Measurements from ENCODE around the gene AP4M1.
"Not testable (repeated sequence)": the region's sequence is repeated elsewhere in the genome, so short reads cannot be mapped to it uniquely, and the experiment has no call there.

AP4M1 gene

DNA sequence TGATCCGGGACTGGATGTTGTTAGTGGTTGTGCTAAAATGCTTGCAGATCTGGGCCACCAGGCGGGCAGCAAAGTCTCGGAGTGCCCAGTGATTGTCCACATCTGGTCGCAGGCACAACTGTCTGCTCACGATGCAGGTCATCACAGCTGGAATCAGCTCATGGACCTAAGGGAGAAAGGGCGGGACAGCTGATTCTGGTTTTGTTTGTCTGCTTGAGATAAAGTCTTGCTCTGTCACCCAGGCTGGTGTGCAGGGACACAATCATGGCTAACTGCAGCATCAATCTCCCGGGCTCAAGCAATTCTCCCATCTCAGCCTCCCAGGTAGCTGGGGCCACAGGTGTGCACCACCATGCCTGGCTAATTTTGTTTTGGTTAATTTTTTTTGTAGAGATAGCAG is 9.7 kb downstream of the AP4M1 start:
- no peak for DNase-seq

DNA sequence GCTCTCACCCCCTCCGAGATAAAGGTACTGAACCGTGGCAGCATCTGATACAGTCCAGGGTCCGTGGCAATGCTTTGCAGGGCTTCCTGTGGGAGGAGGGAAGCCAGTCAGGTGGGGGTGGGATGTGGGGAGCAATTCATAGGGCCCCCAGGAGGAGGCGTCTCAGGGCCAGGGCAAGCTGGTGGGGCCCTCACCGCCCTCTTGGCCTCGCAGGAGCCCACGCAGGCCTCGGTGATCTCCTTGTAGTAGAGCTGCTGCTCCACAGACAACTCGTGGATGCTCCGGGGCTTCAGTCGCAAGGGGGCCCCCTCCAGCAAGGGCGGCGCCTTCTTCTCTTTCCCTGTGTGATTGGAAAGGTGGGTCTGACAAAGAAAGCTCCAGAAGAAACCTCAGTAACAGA is 10.5 kb downstream of the AP4M1 start:
- no peak for DNase-seq

DNA sequence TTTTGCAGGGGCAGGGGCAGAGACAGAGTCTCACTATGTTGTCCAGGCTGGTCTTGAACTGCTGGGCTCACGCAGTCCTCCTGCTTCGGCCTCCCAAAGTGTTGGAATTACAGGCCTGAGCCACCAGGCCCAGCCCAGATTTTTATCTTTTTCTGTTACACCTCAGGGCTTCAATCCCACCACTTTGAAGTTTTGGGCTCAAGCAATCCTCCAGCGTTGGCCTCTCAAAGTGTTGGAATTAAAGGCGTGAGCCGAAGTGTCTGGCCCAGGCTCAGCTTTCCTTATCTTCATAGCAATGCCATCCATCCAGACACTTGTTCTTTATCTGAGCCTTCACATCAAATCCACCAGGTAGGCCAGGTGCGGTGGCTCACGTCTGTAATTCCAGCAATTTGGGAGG is 13.6 kb downstream of the AP4M1 start:
- DNase-seq: no peak

DNA sequence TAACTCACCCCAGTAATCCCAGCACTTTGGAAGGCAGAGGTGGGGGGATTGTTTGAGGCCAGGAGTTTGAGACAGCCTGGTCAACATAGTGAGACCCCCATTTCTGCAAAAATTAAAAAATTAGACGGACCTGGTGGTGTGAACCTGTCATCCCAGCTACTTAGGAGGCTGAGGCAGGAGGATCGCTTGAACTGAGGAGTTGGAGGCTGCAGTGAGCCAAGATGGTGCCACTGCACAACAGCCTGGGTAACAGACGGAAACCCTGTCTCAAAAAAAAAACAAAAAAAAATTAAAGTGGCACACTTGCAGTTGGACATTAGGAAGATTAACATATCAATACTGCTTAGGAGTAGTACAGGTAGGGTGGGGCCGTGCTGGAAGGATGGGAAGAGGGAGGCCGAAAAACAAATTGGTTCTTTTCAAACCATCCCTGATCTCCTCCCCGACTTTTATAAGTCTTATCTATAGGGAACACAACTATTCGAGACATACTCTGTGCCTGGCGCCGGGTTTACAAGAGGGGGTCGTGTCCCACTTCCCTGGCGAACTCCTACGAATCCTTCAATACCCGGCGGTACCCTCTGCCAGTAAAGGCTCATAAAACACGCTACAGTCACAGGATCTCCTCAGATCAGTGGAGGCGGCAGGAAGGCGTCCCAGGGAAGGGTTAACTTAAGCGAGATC is 17.1 kb downstream of the AP4M1 start:
- no peak for DNase-seq

GRCh38 chr7:100119072-100119969 is 17.9 kb downstream of the AP4M1 start, which contains the start of the genes CNPY4 and TAF6:
Gene CNPY4, plus strand, starts transcription at chr7:100119634. Its CDS starts 111 bp downstream, at chr7:100119745.
Gene TAF6, minus strand, starts transcription at chr7:100119358. Its CDS starts 5,149 bp downstream, at chr7:100114209.
- DNase-seq: peak; percentile 93

GRCh38 chr7:100119970-100120732 is 18.7 kb downstream of the AP4M1 start:
- DNase-seq: peak; percentile 39

DNA sequence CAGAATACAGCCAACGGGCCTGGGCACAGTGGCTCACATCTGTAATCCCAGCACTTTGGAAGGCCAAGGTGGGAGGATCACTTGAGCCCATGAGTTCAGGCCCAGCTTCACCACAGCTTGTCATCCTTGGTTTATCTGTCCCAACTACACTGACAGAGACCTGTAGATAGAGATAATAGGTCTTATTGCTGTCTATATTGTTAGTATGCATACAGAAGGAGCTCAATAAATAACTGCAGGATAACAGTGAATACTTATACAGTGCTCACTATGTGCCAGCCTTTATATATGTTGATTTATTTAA is 19.2 kb downstream of the AP4M1 start:
- no peak for DNase-seq

DNA sequence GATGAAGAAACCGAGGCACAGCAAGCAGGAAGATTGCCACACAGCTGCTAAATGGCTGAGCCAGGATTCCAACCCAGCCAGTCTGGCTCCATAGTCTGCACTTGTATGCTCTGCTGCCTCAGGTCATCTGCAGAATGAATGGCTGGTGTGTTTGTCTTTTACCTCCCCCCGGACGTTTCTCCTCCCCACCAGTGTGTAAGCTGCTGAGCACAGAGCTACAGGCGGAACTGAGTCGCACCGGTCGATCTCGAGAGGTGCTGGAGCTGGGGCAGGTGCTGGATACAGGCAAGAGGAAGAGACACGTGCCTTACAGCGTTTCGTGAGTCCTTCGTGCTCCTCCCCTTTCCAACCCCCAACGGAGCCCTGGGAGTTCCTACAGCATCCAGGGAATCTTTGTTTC is 20.6 kb downstream of the AP4M1 start:
- no peak for DNase-seq

DNA sequence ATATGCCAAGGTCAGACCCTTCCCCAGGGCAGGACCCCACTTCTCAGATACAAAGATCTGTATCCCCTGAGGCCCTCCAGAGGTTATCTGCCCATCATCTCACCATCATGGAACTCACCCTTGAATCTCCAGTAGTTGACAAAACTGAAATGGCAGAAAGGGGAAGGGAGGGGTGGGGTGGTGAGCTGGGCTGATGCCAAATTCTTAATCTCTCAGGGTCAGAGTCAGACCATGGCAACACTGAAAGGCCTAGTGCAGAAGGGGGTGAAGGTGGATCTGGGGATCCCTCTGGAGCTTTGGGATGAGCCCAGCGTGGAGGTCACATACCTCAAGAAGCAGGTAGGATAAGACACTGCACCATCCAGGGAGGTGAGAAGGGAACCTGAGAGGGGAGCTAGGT is 21.1 kb downstream of the AP4M1 start:
- no peak for DNase-seq

- no peak for DNase-seq
These were observed 23.1 kb downstream of the AP4M1 start for GRCh38 chr7:100124301-100125230.

DNA sequence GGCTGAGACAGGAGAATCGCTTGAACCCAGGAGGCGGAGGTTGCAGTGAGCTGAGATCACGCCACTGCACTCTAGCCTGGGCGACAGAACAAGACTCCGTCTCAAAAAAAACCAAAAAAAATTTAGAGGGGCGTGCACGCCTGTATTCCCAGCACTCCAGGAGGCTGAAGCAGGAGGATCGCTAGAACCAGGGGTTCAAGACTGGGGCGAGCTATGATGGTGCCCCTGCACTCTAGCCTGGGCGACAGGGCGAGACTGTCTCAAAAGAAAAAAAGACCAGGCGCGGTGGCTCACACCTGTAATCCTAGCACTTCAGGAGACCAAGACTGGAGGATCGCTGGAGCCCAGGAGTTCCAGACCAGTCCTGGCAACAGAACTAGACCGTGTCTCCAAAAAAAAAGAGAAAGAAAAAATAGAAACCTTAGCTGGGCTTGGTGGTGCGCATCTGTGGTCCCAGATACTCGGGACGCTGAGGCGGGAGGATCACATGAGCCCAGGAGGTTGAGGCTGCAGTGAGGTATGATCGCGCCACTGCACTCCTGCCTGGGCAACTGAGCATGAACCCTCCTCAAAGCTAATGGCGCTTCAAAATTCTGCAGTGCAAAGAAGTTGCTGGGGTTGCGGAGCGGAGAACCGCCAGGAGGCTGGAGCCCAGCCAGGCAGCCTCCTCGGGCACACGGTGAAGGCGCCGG is 24.9 kb downstream of the AP4M1 start:
- DNase-seq: no peak

DNA sequence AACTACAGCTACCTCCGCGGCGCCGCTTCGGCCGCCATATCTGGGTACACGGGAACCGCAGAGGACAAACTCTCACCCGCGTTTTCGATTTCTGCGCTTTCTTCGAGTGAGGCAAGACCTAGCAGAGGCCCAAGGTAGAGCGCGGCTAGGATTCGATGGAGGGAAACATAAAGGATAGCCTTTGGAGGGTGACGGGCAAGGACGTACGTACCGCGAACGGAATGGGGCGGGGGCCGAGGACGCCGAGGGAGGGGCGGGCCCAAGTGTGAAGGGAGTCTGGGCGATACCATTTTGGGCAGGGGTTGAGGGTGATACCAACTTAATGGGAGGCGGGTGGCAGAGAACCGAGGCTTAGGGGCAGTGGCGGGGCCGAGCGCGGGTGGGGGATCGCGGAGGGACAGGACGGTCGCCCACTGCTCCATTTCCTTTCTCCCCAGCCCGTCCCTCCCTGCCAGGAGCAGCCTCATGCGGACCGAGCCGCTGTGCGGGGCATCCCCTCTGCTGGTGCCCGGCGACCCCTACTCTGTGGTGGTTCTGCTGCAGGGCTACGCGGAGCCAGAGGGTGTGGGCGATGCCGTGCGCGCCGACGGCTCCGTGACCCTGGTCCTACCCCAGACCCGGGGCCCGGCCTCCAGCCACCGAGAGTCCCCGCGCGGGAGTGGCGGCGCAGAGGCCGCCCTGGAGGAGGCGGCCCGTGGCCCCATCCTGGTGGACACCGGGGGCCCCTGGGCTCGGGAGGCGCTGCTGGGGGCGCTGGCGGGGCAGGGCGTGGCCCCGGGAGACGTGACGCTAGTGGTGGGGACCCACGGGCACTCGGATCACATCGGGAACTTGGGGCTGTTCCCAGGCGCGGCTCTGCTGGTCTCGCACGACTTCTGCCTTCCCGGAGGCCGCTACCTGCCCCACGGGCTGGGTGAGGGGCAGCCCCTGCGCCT is 25.8 kb downstream of the AP4M1 start, which contains the start of gene MBLAC1:
MBLAC1 (plus strand) TSS at position 37 of the 935 bp plus-strand sequence; CDS start at position 466, 429 bp downstream.
- DNase-seq: peak; percentile 81

GRCh38 chr7:100127866-100128636 is 26.6 kb downstream of the AP4M1 start:
- no peak for DNase-seq

DNA sequence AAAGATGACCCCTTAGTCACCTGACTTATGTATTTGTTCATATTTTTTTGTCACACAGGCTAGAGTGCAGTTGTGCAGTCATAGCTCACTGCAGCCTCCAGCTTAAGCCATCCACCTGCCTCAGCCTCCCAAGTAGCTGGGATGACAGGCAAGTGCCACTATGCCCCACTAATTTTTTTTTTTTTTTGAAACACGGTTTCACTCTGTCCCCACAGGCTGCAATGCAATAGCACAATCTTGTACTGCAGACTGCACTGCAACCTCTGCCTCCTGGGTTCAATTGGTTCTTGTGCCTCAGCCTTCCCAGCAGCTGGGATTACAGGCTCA is 27.2 kb downstream of the AP4M1 start:
- no peak for DNase-seq

DNA sequence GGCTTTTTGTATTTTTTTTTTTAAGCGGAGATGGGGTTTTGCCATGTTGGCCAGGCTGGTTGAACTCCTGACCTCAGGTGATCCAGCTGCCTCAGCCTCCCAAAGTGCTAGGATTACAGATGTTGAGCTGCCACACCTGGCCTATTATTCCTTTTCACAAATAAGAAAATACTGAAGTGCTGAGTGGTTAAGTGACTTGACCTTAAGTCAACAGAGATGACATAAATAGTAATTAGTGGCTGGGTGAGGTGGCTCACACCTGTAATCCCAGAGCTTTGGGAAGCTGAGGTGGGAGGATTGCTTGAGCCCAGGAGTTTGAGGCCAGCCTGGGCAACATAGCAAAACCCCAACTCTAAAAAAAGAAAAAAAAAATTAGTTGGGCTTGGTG is 28.8 kb downstream of the AP4M1 start:
- not testable (repeated sequence) for DNase-seq

DNA sequence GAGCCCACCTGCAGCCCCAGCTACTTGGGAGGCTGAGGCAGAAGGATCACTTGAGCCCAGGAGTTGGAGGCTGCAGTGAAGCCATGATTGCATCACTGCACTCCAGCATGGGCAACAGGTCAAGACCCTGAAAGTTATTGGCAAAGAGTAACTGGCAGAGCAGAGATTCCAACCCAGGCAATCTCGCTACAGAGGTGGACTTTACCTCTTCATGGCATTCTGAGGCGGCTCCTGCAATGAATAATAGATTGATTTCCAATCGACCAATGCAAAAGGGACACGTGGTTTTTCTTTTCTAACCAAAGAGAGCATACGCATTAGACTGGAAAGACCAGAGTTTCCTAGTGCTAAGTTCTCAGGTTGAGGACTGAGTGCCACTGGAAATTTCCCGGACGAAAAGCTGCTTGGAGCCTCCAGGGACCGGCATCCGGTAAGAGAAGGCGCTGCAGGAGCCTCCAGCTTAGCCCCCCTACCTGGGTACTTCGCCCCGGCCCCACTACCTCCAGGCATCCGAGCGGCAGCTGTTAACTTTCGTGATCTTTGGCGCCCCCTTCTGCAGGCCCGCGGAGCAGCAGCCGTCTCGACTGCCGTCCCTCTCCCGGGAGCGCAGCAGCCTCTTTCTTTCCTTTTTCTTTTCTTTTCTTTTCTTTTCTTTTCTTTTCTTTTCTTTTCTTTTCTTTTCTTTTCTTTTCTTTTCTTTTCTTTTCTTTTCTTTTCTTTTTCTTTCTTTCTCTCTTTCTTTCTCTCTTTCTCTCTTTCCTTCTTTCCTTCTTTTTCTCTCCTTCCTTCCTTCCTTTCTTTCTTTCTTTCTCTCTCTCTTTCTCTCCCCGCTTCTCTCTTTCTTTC is 29.4 kb downstream of the AP4M1 start:
- peak; percentile 20 for DNase-seq

DNA sequence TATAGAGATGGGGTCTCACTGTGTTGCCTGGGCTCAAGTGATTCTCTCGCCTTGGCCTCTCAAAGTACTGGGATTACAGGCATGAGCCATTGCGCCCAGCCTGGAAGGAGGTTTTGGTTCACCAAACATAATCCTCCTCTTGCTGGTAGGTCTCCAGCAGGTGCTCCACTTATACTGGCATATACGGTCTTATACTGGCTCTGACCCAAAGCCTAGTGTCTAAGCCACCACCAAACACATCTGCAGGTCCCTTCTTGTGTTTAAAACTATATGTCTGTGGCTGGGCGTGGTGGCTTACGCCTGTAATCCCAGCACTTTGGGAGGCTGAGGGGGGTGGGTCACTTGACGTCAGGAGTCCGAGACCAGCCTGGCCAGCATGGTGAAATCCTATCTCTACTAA is 30.7 kb downstream of the AP4M1 start:
- DNase-seq: no peak

GRCh38 chr7:100132697-100133151 is 31.3 kb downstream of the AP4M1 start:
- peak; percentile 52 for DNase-seq
